Ishikawa (cell line): ENCODE data around the gene ACSBG1.

Source experiments
- CEBPB ChIP-seq: IDR thresholded peaks from 2 replicates; pipeline ENCODE4 v1.6.1; 2012
- CREB1 ChIP-seq: IDR thresholded peaks from 2 replicates; pipeline ENCODE4 v1.6.1; 2012; ENCODE audit warnings: low read depth
- EGR1 ChIP-seq: IDR thresholded peaks from 2 replicates; pipeline ENCODE4 v1.6.1; 2012
- EP300 ChIP-seq: IDR thresholded peaks from 2 replicates; pipeline ENCODE4 v1.6.1; 2012; ENCODE audit warnings: borderline replicate concordance
- FOXM1 ChIP-seq: IDR thresholded peaks from 2 replicates; pipeline ENCODE4 v1.6.1; 2012; ENCODE audit warnings: low read depth, borderline replicate concordance
- NFIC ChIP-seq: IDR thresholded peaks from 2 replicates; pipeline ENCODE4 v1.6.1; 2012
- RAD21 ChIP-seq: IDR thresholded peaks from 2 replicates; pipeline ENCODE4 v1.6.1; 2012; ENCODE audit warnings: low read depth
- TAF1 ChIP-seq: IDR thresholded peaks from 2 replicates; pipeline ENCODE4 v1.6.1; 2012; ENCODE audit warnings: low read depth, mild to moderate bottlenecking
- TCF12 ChIP-seq: IDR thresholded peaks from 2 replicates; pipeline ENCODE4 v1.6.1; 2012; ENCODE audit warnings: low read depth
- TEAD4 ChIP-seq: IDR thresholded peaks from 2 replicates; pipeline ENCODE4 v1.6.1; 2012
- YY1 ChIP-seq: IDR thresholded peaks from 2 replicates; pipeline ENCODE4 v1.6.1; 2012; ENCODE audit warnings: low read depth
- ZBTB7A ChIP-seq: IDR thresholded peaks from 2 replicates; pipeline ENCODE4 v1.6.1; 2012; ENCODE audit warnings: low read depth
- TF ChIP-seq, protein P1 (sequence below): IDR thresholded peaks from 2 replicates; pipeline ENCODE4 v1.6.1; 2012; ENCODE audit warnings: low read depth, mild to moderate bottlenecking
- TF ChIP-seq, protein P2 (sequence below): IDR thresholded peaks from 2 replicates; pipeline ENCODE4 v1.6.1; 2012
- TF ChIP-seq, protein P3 (sequence below): IDR thresholded peaks from 2 replicates; pipeline ENCODE4 v1.6.1; 2012

The ACSBG1 gene

DNA sequence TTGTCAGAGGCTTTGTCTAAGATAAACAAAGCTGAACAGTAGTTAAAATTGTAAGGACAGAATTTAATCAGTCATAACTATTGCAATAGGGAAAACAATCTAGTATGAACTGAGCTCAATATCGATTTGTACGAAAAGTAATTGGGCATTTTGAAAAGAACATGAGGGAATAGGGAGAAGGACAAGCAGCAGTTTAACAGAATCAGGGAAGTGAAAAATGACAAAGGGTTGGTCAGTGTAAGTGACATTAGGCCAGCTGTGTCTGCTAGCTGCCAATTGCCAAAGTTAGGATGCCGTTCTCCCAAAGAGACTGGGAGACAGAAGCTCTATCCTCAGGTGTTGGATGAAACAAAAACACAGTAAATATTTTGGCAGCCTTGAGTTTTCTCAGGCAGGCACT is 26.7 kb upstream of the ACSBG1 start:
- TF ChIP-seq ZBTB7A (no peak), NFIC (no peak), YY1 (no peak), TEAD4 (no peak), EP300 (no peak), TAF1 (no peak), EGR1 (no peak), RAD21 (no peak), TCF12 (no peak)
- TF ChIP-seq, protein P1, sequence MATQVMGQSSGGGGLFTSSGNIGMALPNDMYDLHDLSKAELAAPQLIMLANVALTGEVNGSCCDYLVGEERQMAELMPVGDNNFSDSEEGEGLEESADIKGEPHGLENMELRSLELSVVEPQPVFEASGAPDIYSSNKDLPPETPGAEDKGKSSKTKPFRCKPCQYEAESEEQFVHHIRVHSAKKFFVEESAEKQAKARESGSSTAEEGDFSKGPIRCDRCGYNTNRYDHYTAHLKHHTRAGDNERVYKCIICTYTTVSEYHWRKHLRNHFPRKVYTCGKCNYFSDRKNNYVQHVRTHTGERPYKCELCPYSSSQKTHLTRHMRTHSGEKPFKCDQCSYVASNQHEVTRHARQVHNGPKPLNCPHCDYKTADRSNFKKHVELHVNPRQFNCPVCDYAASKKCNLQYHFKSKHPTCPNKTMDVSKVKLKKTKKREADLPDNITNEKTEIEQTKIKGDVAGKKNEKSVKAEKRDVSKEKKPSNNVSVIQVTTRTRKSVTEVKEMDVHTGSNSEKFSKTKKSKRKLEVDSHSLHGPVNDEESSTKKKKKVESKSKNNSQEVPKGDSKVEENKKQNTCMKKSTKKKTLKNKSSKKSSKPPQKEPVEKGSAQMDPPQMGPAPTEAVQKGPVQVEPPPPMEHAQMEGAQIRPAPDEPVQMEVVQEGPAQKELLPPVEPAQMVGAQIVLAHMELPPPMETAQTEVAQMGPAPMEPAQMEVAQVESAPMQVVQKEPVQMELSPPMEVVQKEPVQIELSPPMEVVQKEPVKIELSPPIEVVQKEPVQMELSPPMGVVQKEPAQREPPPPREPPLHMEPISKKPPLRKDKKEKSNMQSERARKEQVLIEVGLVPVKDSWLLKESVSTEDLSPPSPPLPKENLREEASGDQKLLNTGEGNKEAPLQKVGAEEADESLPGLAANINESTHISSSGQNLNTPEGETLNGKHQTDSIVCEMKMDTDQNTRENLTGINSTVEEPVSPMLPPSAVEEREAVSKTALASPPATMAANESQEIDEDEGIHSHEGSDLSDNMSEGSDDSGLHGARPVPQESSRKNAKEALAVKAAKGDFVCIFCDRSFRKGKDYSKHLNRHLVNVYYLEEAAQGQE, result no peak
- TF ChIP-seq, protein P2, sequence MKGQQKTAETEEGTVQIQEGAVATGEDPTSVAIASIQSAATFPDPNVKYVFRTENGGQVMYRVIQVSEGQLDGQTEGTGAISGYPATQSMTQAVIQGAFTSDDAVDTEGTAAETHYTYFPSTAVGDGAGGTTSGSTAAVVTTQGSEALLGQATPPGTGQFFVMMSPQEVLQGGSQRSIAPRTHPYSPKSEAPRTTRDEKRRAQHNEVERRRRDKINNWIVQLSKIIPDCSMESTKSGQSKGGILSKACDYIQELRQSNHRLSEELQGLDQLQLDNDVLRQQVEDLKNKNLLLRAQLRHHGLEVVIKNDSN, result no peak
- TF ChIP-seq, protein P3, sequence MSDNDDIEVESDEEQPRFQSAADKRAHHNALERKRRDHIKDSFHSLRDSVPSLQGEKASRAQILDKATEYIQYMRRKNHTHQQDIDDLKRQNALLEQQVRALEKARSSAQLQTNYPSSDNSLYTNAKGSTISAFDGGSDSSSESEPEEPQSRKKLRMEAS, result no peak

- TF ChIP-seq NFIC (no peak), CEBPB (no peak), FOXM1 (no peak), TCF12 (no peak), RAD21 (no peak), ZBTB7A (no peak), CREB1 (no peak), EGR1 (no peak), TAF1 (no peak), EP300 (no peak), TEAD4 (no peak), YY1 (no peak)
- TF ChIP-seq, protein P3, result no peak
- TF ChIP-seq, protein P2, result no peak
- TF ChIP-seq, protein P1, result no peak
Measured at GRCh38 chr15:78260489-78260888, 26.1 kb upstream of the ACSBG1 start.

- TF ChIP-seq YY1 (no peak), CEBPB (no peak), TEAD4 (no peak), ZBTB7A (no peak), RAD21 (no peak), TAF1 (no peak), EGR1 (no peak), TCF12 (no peak), EP300 (no peak), NFIC (no peak), CREB1 (no peak), FOXM1 (no peak)
- TF ChIP-seq, protein P2, result no peak
- TF ChIP-seq, protein P1, result no peak
- TF ChIP-seq, protein P3, result no peak
Measured at GRCh38 chr15:78259232-78259631, 24.9 kb upstream of the ACSBG1 start.

- TF ChIP-seq, protein P2, result no peak
- TF ChIP-seq FOXM1, result no peak
- TF ChIP-seq EP300, result no peak
- no peak for TF ChIP-seq YY1
- TF ChIP-seq, protein P3, result no peak
- TF ChIP-seq, protein P1, result no peak
- no peak for TF ChIP-seq RAD21
- no peak for TF ChIP-seq CEBPB
- TF ChIP-seq ZBTB7A, result no peak
- no peak for TF ChIP-seq TEAD4
- no peak for TF ChIP-seq NFIC
Measured at GRCh38 chr15:78257681-78258080, 23.3 kb upstream of the ACSBG1 start.
